GM12874 (cell line): ENCODE results near the gene HMGCR.

Experiments used
- TF ChIP-seq, protein P1 (sequence below): IDR thresholded peaks from 2 replicates; pipeline ENCODE4 v1.5.1; 2011; ENCODE audit warnings: low read depth, mild to moderate bottlenecking, control low read depth, low read length, moderate library complexity; ENCODE audit not compliant: insufficient read depth

The HMGCR gene

DNA sequence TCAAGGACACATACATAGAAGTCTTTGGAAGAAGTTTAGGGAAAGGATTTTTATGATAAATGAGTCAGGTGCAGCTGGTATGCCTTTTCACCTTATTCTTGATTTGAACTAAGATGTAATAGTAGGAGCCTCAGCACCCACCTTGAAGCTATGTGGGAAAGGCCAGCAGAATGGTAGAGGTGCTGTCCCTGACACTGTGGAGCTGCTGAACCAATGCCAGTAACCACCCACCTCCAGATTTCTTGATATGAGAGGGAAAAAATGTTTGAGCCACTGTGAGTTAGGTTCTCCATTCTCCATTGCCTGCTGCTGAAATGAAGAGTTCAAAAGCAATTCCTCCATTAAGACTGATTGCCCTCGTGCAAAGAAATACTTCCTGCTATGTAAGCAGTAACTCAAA lies 12.2 kb upstream of the HMGCR start:
- TF ChIP-seq, protein P1, sequence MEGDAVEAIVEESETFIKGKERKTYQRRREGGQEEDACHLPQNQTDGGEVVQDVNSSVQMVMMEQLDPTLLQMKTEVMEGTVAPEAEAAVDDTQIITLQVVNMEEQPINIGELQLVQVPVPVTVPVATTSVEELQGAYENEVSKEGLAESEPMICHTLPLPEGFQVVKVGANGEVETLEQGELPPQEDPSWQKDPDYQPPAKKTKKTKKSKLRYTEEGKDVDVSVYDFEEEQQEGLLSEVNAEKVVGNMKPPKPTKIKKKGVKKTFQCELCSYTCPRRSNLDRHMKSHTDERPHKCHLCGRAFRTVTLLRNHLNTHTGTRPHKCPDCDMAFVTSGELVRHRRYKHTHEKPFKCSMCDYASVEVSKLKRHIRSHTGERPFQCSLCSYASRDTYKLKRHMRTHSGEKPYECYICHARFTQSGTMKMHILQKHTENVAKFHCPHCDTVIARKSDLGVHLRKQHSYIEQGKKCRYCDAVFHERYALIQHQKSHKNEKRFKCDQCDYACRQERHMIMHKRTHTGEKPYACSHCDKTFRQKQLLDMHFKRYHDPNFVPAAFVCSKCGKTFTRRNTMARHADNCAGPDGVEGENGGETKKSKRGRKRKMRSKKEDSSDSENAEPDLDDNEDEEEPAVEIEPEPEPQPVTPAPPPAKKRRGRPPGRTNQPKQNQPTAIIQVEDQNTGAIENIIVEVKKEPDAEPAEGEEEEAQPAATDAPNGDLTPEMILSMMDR = no peak

- TF ChIP-seq, protein P1 = no peak
Measured at GRCh38 chr5:75325242-75325641, 11.8 kb upstream of the HMGCR start.

GRCh38 chr5:75330404-75330803 lies 6.6 kb upstream of the HMGCR start:
- TF ChIP-seq, protein P1 = no peak

GRCh38 chr5:75331095-75332090 lies 5.6 kb upstream of the HMGCR start:
- TF ChIP-seq, protein P1 = no peak

- TF ChIP-seq, protein P1 = no peak
Measured at GRCh38 chr5:75335486-75335885, 1.5 kb upstream of the HMGCR start.

- TF ChIP-seq, protein P1 = no peak
Measured at GRCh38 chr5:75335952-75336614, 937 bp upstream of the HMGCR start.

GRCh38 chr5:75337366-75338021 lies 474 bp downstream of the HMGCR start:
- TF ChIP-seq, protein P1 = no peak
